K562 (cell line): Measurements from ENCODE around the gene MCRS1. TPM values are rescaled to one million over a fixed set of nuclear protein-coding genes. Genes with fewer than 3 reads are reported as not detected.

Experiments used
- ATAC-seq: fragments of 200-7000 bp; cut with Tn5 transposase; 3 replicates; pipeline ENCODE4 v1.9.1; 2020; ENCODE audit warnings: moderate library complexity
- BruUV-seq: library from RNA; stranded (reverse); fragments of 400-500 nt; replicated peaks from 2 replicates; lab custom pipeline; 2021; lab: Mats Ljungman, UMichigan
- CTCF ChIA-PET: fragments of 300-600 bp; formaldehyde crosslinking; extraction: SDS; loops from one replicate; lab custom pipeline; 2021; ENCODE audit warnings: low intra/inter-chr PET ratio; lab: Yijun Ruan, JAX
- POLR2A ChIA-PET: fragments of 300-600, 350-650 bp; sonication (Branson Sonifier 250); formaldehyde crosslinking; extraction: SDS; loops from one replicate; lab custom pipeline; 2021; ENCODE audit warnings: antibody characterized with exemption, inconsistent platforms; lab: Yijun Ruan, JAX
- DNase-seq, 4 experiments: peaks; one replicate each; pipeline versions ENCODE4 v3.0.0 to v3.0.0-alpha.2; 2011 to 2018; ENCODE audit warnings: low spot score in 3 of 4, mixed read lengths in 3 of 4; ENCODE audit errors: extremely low read depth in 1 of 4
- FAIRE-seq: peaks from 2 replicates; lab custom pipeline; 2011; peaks lifted over from hg19 to GRCh38; lab: Jason Lieb, UNC
- H2AFZ ChIP-seq: 2 replicates; pipeline ENCODE4 v1.6.0; 2011; ENCODE audit warnings: low read depth, low read length, control low read depth, inconsistent platforms
- H3K27ac ChIP-seq: fragments of 200-600 bp; 3 replicates; pipeline ENCODE4 v1.8.0; 2011; ENCODE audit warnings: low read depth, mild to moderate bottlenecking, control low read depth, inconsistent platforms, low read length, moderate library complexity, mixed read lengths; ENCODE audit errors: extremely low read depth
- H3K27me3 ChIP-seq, 2 experiments: fragments of 300-600 bp in 1 of 2; 2 replicates in 1 of 2; 3 replicates in 1 of 2; pipeline versions ENCODE4 v1.6.0 to v1.8.0; 2011; ENCODE audit warnings: inconsistent platforms in 2 of 2, low read length in 2 of 2, mild to moderate bottlenecking in 1 of 2, mixed read lengths in 1 of 2, moderate library complexity in 1 of 2; ENCODE audit not compliant: control insufficient read depth in 2 of 2, insufficient read depth in 2 of 2
- H3K36me3 ChIP-seq: fragments of 300-600 bp; 3 replicates; pipeline ENCODE4 v1.8.0; 2011; ENCODE audit warnings: mild to moderate bottlenecking, low read length, inconsistent platforms; ENCODE audit not compliant: control insufficient read depth, insufficient read depth
- H3K4me1 ChIP-seq, 2 experiments: fragments of 200-600 bp in 1 of 2; replicated peaks in 1 of 2; 2 replicates in 1 of 2; 3 replicates in 1 of 2; pipeline versions ENCODE4 v1.5.1 to v1.8.0; 2011; ENCODE audit warnings: inconsistent platforms in 2 of 2, low read length in 2 of 2, mild to moderate bottlenecking in 1 of 2, mixed read lengths in 1 of 2, moderate library complexity in 1 of 2; ENCODE audit not compliant: control insufficient read depth in 2 of 2, insufficient read depth in 2 of 2
- H3K4me2 ChIP-seq: 2 replicates; pipeline ENCODE4 v1.6.1; 2011; ENCODE audit warnings: low read length, control low read depth, inconsistent platforms, mixed read lengths; ENCODE audit not compliant: insufficient read depth
- H3K4me3 ChIP-seq: fragments of 200-600 bp; sonication (generic), shearing (Covaris generic); 2 replicates; pipeline ENCODE4 v1.5.1; 2016; ENCODE audit warnings: control low read depth, inconsistent platforms
- H3K79me2 ChIP-seq: fragments of 200-600 bp; 3 replicates; pipeline ENCODE4 v1.8.0; 2011; ENCODE audit warnings: low read length, inconsistent platforms; ENCODE audit not compliant: control insufficient read depth, insufficient read depth
- H3K9ac ChIP-seq, 2 experiments: 2 replicates each; pipeline versions ENCODE4 v1.6.0 to v1.6.1; 2011; ENCODE audit warnings: low read depth in 2 of 2, low read length in 2 of 2, control low read depth in 1 of 2, inconsistent platforms in 1 of 2, mild to moderate bottlenecking in 1 of 2, mixed read lengths in 1 of 2; ENCODE audit not compliant: insufficient read depth in 1 of 2
- H3K9me1 ChIP-seq: one replicate; pipeline ENCODE4 v1.6.0; 2011; ENCODE audit warnings: inconsistent platforms, mild to moderate bottlenecking, low read length, moderate library complexity; ENCODE audit not compliant: control insufficient read depth, insufficient read depth
- H3K9me3 ChIP-seq: replicated peaks from 2 replicates; pipeline ENCODE4 v1.5.1; 2011; ENCODE audit warnings: low read depth, low read length, inconsistent platforms; ENCODE audit not compliant: control insufficient read depth, insufficient read depth
- H4K20me1 ChIP-seq: replicated peaks from 2 replicates; pipeline ENCODE4 v1.6.1; 2011; ENCODE audit warnings: low read length, inconsistent platforms, mixed read lengths; ENCODE audit not compliant: control insufficient read depth, insufficient read depth
- FOXK2 ChIP-seq, 2 experiments: fragments of 450-650 bp; IDR thresholded peaks in 1 of 2; conservative IDR thresholded peaks in 1 of 2; 2 replicates each; pipeline ENCODE4 v1.6.1; 2016; ENCODE audit warnings: low read depth in 2 of 2, mild to moderate bottlenecking in 1 of 2
- NCOR1 ChIP-seq: fragments of 450-650 bp; IDR thresholded peaks from 2 replicates; pipeline ENCODE4 v1.6.1; 2016; ENCODE audit warnings: mild to moderate bottlenecking, moderate library complexity
- NFIC ChIP-seq: fragments of 450-650 bp; IDR thresholded peaks from 2 replicates; pipeline ENCODE4 v1.6.1; 2017; ENCODE audit warnings: mild to moderate bottlenecking, inconsistent platforms
- SMAD3 ChIP-seq: fragments of 450-650 bp; formaldehyde crosslinking; conservative IDR thresholded peaks from 2 replicates; pipeline ENCODE4 v1.4.0; 2020; ENCODE audit warnings: mild to moderate bottlenecking
- WGBS: fragments of 100-300 bp; shearing (Covaris generic); methylation state at CpG from one replicate; pipeline ENCODE4 v1.1.6; 2016; ENCODE audit warnings: low coverage, mixed read lengths; ENCODE audit not compliant: insufficient coverage; ENCODE audit errors: missing lambda C conversion rate; 5-methylcytosine and 5-hydroxymethylcytosine counted together
- in situ Hi-C: fragments of 300-500 bp; cut with MboI; formaldehyde crosslinking; loops from 4 replicates; pipeline ENCODE4 v1.15.0; 2018; ENCODE audit warnings: inconsistent platforms, mixed read lengths
- intact Hi-C: fragments of 100-400 bp; cut with micrococcal nuclease; formaldehyde crosslinking; loops from 2 replicates; pipeline ENCODE4 v1.14.2; 2022
- polyA plus RNA-seq, 8 experiments: library from polyadenylated mRNA; depleted of rRNA in 4 of 8; stranded (reverse) in 5 of 8; unstranded in 3 of 8; fragments of >200 nt; fragmentation: Nextera tagmentation in 2 of 8; fragmentation: Illumina TruSeq in 1 of 8; extraction: Ambion mirVana in 2 of 8; extraction: Trizol in 1 of 8; gene quantifications; 2 replicates each; pipeline versions ENCODE4 v1.2.1 to v1.2.3, GENCODE V29; 2011 to 2014; ENCODE audit warnings: inconsistent platforms in 1 of 8, missing spikeins in 1 of 8
- total RNA-seq, 7 experiments: library from RNA; depleted of rRNA in 6 of 7; stranded (reverse); fragments of >200 nt in 6 of 7; fragmentation: Illumina TruSeq in 2 of 7; extraction: Trizol in 2 of 7; gene quantifications; 2 replicates each; pipeline versions ENCODE4 v1.2.1 to v1.2.3, GENCODE V29; 2011 to 2021; ENCODE audit warnings: low replicate concordance in 1 of 7
- TF ChIP-seq, protein P1 (sequence below): fragments of 200-800 bp; sonication (Bioruptor generic); IDR thresholded peaks from 2 replicates; pipeline ENCODE4 v1.6.1; 2017; ENCODE audit warnings: missing genetic modification characterization, missing compliant biosample characterization
- TF ChIP-seq, protein P2 (sequence below): fragments of 250-450 bp; sonication (Bioruptor Pico); IDR thresholded peaks from 2 replicates; pipeline ENCODE4 v1.4.0; 2020; ENCODE audit warnings: mild to moderate bottlenecking
- TF ChIP-seq, protein P3 (sequence below): fragments of 250-450 bp; sonication (Bioruptor Pico); IDR thresholded peaks from 2 replicates; pipeline ENCODE4 v1.5.0; 2021; ENCODE audit warnings: mild to moderate bottlenecking, moderate library complexity

Gene MCRS1
- total and polyA plus RNA-seq, 9 of the 15 experiments (the other 6 are each of a cell fraction or from before 2014, with no cell fraction given) = 50.0 to 100 (median 73.2) TPM

DNA sequence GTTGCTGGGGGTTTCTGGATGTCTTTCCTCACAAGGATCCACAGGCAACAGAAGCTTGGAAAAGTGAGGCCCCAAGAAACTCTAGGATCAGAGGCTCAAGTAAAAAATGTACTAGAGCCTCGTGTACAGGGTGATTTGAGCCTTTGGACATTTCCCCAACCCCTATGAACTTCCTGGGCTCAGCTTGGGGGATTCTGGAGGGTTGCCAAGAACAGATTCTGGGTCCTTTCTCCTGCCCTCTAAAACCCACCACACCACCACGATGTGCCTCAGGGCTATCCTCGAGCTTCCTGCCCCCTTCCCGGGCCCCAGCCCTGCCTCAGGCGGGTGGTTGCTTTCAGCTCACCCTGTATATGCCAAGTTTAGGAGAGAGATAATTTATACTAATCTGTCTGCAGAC lies 36.9 kb upstream of the MCRS1 start:
- no peaks in the 10 kb centered on the region for H4K20me1 ChIP-seq
- POLR2A ChIA-PET = interaction anchor here (0.6 to 1.3 kb wide), 5 partner anchors 16 to 111 kb away, joined by 3 to 5 read pairs (median 3); partner anchors contain the start of gene PRPF40B
- H3K9ac ChIP-seq = no peak overlapping the region
- BruUV-seq = no TSS peak
- H2AFZ ChIP-seq = no peak overlapping the region
- WGBS = 16% methylated on average over 5 of the region's 5 CpGs
- no peaks in the 10 kb centered on the region for H3K4me1 ChIP-seq
- DNase-seq (no peak), FAIRE-seq (no peak), ATAC-seq (no peak)
- no peak overlapping the region for H3K4me2 ChIP-seq
- no peaks in the 10 kb centered on the region for H3K36me3 ChIP-seq
- TF ChIP-seq NFIC (peak; percentile 46), NCOR1 (no peak), SMAD3 (no peak), FOXK2 (conservative IDR thresholded peaks at IDR 0.05 in 1 of 2, IDR thresholded peaks at IDR 0.05 in 1 of 2; ENCODE audit: low read depth in 2 of 2) (no peak)
- TF ChIP-seq, protein P1, sequence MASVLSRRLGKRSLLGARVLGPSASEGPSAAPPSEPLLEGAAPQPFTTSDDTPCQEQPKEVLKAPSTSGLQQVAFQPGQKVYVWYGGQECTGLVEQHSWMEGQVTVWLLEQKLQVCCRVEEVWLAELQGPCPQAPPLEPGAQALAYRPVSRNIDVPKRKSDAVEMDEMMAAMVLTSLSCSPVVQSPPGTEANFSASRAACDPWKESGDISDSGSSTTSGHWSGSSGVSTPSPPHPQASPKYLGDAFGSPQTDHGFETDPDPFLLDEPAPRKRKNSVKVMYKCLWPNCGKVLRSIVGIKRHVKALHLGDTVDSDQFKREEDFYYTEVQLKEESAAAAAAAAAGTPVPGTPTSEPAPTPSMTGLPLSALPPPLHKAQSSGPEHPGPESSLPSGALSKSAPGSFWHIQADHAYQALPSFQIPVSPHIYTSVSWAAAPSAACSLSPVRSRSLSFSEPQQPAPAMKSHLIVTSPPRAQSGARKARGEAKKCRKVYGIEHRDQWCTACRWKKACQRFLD (CRISPR knock-in tag) = no peak
- TF ChIP-seq, protein P2, sequence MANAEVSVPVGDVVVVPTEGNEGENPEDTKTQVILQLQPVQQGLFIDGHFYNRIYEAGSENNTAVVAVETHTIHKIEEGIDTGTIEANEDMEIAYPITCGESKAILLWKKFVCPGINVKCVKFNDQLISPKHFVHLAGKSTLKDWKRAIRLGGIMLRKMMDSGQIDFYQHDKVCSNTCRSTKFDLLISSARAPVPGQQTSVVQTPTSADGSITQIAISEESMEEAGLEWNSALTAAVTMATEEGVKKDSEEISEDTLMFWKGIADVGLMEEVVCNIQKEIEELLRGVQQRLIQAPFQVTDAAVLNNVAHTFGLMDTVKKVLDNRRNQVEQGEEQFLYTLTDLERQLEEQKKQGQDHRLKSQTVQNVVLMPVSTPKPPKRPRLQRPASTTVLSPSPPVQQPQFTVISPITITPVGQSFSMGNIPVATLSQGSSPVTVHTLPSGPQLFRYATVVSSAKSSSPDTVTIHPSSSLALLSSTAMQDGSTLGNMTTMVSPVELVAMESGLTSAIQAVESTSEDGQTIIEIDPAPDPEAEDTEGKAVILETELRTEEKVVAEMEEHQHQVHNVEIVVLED (CRISPR knock-in tag) = no peak
- TF ChIP-seq, protein P3, sequence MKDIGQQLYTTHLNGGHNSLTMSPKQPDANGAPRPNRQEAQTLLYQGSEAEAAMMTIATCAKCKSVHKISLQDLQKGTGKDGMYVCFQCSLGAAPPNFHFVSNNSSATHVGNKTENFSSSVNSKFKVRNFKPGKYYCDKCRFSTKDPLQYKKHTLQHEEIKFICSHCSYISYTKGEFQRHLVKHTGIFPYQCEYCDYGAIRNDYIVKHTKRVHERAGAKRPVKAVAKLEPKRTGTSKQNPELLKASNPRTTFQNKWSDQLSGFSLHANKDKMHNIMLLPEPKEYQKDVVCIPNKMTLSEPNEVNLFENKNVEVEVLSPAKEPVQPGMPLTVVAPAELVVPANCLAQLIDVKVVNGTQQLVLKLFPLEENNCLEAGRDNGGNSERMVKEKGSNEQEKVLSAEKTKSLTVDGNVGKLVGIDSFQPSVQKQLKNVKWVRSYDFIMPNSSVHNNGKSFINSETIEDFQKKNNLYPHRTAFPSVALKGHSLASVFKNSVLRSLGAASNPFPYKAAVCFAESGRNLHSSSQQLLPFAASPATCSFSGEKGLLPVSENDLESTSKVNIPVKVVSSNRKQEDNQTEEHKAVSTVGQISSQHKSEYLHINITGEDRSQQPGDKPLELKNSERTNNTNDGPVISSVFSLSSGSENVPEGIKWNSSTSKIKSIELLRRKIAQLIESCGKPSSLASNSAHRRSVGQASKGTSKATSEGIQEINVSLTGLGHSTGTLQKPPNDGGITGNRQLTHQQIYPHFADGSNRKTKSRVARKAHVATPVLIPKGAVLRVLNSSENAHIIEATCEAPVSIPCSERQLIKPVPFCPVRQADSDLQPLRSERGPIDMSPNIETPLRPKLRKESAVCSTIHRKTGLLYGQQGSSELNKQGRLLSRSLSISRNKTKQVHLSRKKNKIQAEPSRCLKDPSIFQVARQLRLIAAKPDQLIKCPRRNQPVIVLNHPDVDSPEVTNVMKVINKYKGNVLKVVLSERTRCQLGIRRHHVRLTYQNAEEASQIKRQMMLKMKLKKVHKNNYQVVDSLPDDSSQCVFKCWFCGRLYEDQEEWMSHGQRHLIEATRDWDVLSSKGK (CRISPR knock-in tag) = no peak
- no peaks in the 10 kb centered on the region for H3K9me3 ChIP-seq
- no peaks in the 10 kb centered on the region; a peak in 1 of 5 replicates for H3K27me3 ChIP-seq
- no peak overlapping the region for H3K27ac ChIP-seq
- intact Hi-C loops (no loop called here), in situ Hi-C loops (no loop called here)
- H3K79me2 ChIP-seq = no peaks in the 10 kb centered on the region
- H3K4me3 ChIP-seq = no peak overlapping the region
- CTCF ChIA-PET = no interaction called here
- no peaks in the 10 kb centered on the region for H3K9me1 ChIP-seq
